ENCODE data around the gene UBE2E1.
"Not testable (repeated sequence)": the region's sequence is repeated elsewhere in the genome, so short reads cannot be mapped to it uniquely, and the experiment has no call there.

Gene UBE2E1

DNA sequence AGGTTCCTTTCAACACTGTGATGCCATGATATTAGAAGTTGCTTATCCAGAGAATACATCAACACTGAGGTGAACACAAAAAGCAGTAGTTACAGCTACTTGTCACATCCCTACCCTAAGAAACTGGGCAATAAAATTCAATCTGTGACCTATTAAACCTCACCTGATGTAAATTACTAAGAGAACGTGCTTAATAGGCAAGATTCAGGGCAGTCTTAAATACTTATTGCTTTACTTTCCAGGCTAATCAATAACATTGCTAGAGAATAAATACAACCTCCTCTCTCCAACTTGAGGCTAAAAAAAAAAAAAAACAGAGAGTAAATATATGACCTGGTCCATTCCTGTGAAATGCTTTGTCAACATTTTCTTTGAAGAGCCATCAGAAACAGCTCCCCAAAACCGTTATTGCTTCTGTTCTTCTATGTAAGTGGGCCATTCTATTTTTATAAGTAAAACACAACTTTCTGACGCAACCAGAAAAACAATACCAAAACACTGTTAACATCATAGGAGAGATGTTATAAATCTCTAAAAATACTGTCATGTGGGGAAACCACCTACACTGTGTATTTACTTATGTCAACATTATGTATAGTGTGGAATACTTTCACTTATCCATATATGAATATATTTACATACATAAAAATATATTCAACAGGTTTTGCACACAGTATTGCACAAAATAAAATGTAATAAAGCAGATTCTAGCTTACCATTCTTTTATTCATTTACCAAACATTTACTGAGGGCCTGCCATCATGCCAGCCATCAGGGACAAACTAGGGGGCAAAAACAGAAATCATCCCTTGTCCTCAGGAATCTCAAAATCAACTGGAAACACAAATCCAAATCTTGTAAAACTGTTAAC, 108.4 kb downstream of the UBE2E1 start:
- H3K4ac ChIP-seq (ENCODE audit: low read depth, low read length) = no peak overlapping the region
- H3K36me3 ChIP-seq (ENCODE audit: control insufficient read depth, insufficient read depth, low read length) = peaks cover 2% of the 10 kb centered on the region
- no peak overlapping the region for H3K18ac ChIP-seq (ENCODE audit: low read length)
- DNase-seq = no peak
- no peak overlapping the region for H3K23ac ChIP-seq (ENCODE audit: low read length)
- no peaks in the 10 kb centered on the region for H3K27me3 ChIP-seq (ENCODE audit: insufficient read depth, low read length, poor library complexity)
- no peak overlapping the region for H2BK15ac ChIP-seq (replicated peaks; ENCODE audit: low read depth)
- no peak overlapping the region for H3K27ac ChIP-seq (ENCODE audit: low read depth, low read length)
- H2BK5ac ChIP-seq (ENCODE audit: low read length) = no peak overlapping the region
- WGBS (ENCODE audit: extremely low coverage, insufficient coverage, low lambda C conversion rate) = no CpG with 5 or more reads among the region's 3 CpGs
- no peak overlapping the region for H3K9ac ChIP-seq (ENCODE audit: low read length)
- H3K4me2 ChIP-seq (ENCODE audit: low read length) = no peak overlapping the region
- no peak overlapping the region for H4K5ac ChIP-seq (ENCODE audit: low read length)
- peaks cover 3% of the 10 kb centered on the region for H3K79me1 ChIP-seq (ENCODE audit: low read length)
- H3K79me2 ChIP-seq (ENCODE audit: control insufficient read depth, insufficient read depth, low read length) = peaks cover 23% of the 10 kb centered on the region
- H3K4me1 ChIP-seq (ENCODE audit: control insufficient read depth, low read depth, low read length) = peaks cover 2% of the 10 kb centered on the region
- no peak overlapping the region for H2BK120ac ChIP-seq (ENCODE audit: low read depth, low read length)
- no peak overlapping the region for H4K8ac ChIP-seq (ENCODE audit: low read depth, low read length)
- no peak overlapping the region for H3K4me3 ChIP-seq (ENCODE audit: low read length)
- H2AK5ac ChIP-seq (ENCODE audit: low read length) = no peak overlapping the region
- H3K56ac ChIP-seq (ENCODE audit: low read length) = no peak overlapping the region

DNA sequence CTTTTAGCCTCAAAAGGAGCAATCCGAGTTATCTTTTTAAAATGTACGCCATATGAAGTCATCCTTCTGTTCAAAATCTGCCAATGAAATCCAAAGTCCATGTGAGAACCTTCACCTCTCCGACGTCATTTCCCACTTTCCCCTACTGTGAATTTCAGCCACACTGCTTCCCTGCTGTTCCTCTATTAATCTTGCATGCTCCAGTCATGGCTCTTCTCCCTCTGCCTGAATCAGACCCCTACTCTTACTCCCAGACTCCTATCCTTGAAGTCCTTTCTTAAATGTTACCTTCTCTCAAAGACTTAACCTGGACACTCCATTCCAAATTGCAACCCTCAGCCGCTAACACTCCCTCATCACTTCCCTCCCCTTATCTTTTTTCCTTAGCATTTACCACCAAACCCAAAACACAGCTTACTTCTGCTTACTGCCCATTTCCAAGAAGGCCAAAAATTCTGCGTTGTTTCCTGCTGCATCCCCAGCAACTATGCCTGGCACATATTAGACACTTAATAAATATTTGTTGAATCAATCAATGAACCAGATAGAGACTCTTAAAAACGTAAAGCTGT, 109.9 kb downstream of the UBE2E1 start:
- Histone ChIP-seq H3K27ac (ENCODE audit: low read depth, low read length) (no peak overlapping the region), H3K23ac (ENCODE audit: low read length) (no peak overlapping the region), H3K4ac (ENCODE audit: low read depth, low read length) (no peak overlapping the region), H2AK5ac (ENCODE audit: low read length) (no peak overlapping the region), H3K4me1 (ENCODE audit: control insufficient read depth, low read depth, low read length) (peaks cover 2% of the 10 kb centered on the region), H3K9ac (ENCODE audit: low read length) (peak overlapping the region; percentile 39), H3K36me3 (ENCODE audit: control insufficient read depth, insufficient read depth, low read length) (peaks cover 6% of the 10 kb centered on the region), H3K79me1 (ENCODE audit: low read length) (peaks cover 6% of the 10 kb centered on the region), H3K18ac (ENCODE audit: low read length) (no peak overlapping the region), H3K4me3 (ENCODE audit: low read length) (no peak overlapping the region), H4K8ac (ENCODE audit: low read depth, low read length) (no peak overlapping the region), H2BK120ac (ENCODE audit: low read depth, low read length) (no peak overlapping the region), H3K27me3 (ENCODE audit: insufficient read depth, low read length, poor library complexity) (no peaks in the 10 kb centered on the region), H2BK5ac (ENCODE audit: low read length) (no peak overlapping the region), H3K4me2 (ENCODE audit: low read length) (peak overlapping the region; percentile 25), H4K5ac (ENCODE audit: low read length) (no peak overlapping the region), H3K56ac (ENCODE audit: low read length) (peak overlapping the region; percentile 45), H3K79me2 (ENCODE audit: control insufficient read depth, insufficient read depth, low read length) (peaks cover 28% of the 10 kb centered on the region), H2BK15ac (replicated peaks; ENCODE audit: low read depth) (no peak overlapping the region)
- DNase-seq = no peak
- 100% methylated on average over 1 of the region's 7 CpGs for WGBS (ENCODE audit: extremely low coverage, insufficient coverage, low lambda C conversion rate)

DNA sequence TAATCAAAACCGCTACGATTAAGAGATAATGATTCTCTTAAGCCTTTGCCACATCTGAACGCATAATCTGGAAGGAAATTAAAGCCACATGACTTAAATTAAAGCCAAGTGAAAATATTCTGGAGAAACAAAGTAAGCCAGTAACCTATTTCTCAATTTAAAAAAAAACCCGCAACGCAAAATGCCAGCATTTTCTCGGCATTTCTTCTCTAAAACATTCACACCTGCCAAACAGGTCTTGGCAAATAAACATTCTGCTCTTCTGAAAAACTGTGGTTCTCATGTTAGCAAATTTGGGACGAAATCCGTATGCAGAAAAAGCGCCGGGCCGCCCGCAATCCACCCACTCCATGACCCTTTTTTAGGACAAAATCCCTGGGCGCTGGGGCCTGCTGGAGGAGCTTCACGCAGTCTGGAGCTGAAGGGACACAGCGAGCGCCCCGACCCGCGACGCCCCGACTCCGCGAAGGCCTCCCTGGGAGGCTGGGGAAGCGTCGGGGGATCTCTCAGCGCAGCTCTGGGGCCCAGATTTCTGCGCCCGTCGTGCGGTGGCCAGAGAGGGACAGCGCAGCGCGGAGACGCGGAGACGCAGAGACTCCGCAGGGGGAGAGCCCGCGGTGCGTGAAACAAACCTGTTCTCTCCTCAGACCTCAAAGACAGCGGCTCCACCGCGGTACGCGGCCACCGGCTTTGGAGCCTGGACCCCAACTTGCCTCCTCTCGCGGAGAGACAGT, 110.6 kb downstream of the UBE2E1 start:
- Histone ChIP-seq H3K27me3 (ENCODE audit: insufficient read depth, low read length, poor library complexity) (no peaks in the 10 kb centered on the region), H4K8ac (ENCODE audit: low read depth, low read length) (no peak overlapping the region), H3K18ac (ENCODE audit: low read length) (peak overlapping the region; percentile 45), H3K56ac (ENCODE audit: low read length) (peak overlapping the region; percentile 94), H3K4ac (ENCODE audit: low read depth, low read length) (no peak overlapping the region), H3K4me2 (ENCODE audit: low read length) (peak overlapping the region; percentile 70), H3K4me3 (ENCODE audit: low read length) (peak overlapping the region; percentile 80), H2BK120ac (ENCODE audit: low read depth, low read length) (no peak overlapping the region), H3K36me3 (ENCODE audit: control insufficient read depth, insufficient read depth, low read length) (peaks cover 6% of the 10 kb centered on the region), H2BK5ac (ENCODE audit: low read length) (no peak overlapping the region), H2BK15ac (replicated peaks; ENCODE audit: low read depth) (no peak overlapping the region), H3K79me2 (ENCODE audit: control insufficient read depth, insufficient read depth, low read length) (peaks cover 28% of the 10 kb centered on the region), H2AK5ac (ENCODE audit: low read length) (no peak overlapping the region), H3K27ac (ENCODE audit: low read depth, low read length) (peak overlapping the region; percentile 14), H3K9ac (ENCODE audit: low read length) (peak overlapping the region; percentile 91), H4K5ac (ENCODE audit: low read length) (no peak overlapping the region), H3K23ac (ENCODE audit: low read length) (no peak overlapping the region), H3K4me1 (ENCODE audit: control insufficient read depth, low read depth, low read length) (peaks cover 2% of the 10 kb centered on the region), H3K79me1 (ENCODE audit: low read length) (peaks cover 6% of the 10 kb centered on the region)
- DNase-seq = no peak
- WGBS (ENCODE audit: extremely low coverage, insufficient coverage, low lambda C conversion rate) = no CpG with 5 or more reads among the region's 48 CpGs

- Histone ChIP-seq H3K79me2 (ENCODE audit: control insufficient read depth, insufficient read depth, low read length) (peaks cover 28% of the 10 kb centered on the region), H3K9ac (ENCODE audit: low read length) (peak within 1 kb of the TSS; percentile 91), H3K4ac (ENCODE audit: low read depth, low read length) (peak within 1 kb of the TSS; percentile 95), H3K79me1 (ENCODE audit: low read length) (peaks cover 6% of the 10 kb centered on the region), H3K56ac (ENCODE audit: low read length) (peak within 1 kb of the TSS; percentile 99), H2AK5ac (ENCODE audit: low read length) (peak within 1 kb of the TSS; percentile 91), H3K36me3 (ENCODE audit: control insufficient read depth, insufficient read depth, low read length) (peaks cover 6% of the 10 kb centered on the region), H3K4me2 (ENCODE audit: low read length) (peak within 1 kb of the TSS; percentile 70), H3K23ac (ENCODE audit: low read length) (peak within 1 kb of the TSS; percentile 94), H4K5ac (ENCODE audit: low read length) (no peak within 1 kb of the TSS), H3K4me1 (ENCODE audit: control insufficient read depth, low read depth, low read length) (peaks cover 2% of the 10 kb centered on the region), H3K27me3 (ENCODE audit: insufficient read depth, low read length, poor library complexity) (no peaks in the 10 kb centered on the region), H3K18ac (ENCODE audit: low read length) (peak within 1 kb of the TSS; percentile 80), H2BK5ac (ENCODE audit: low read length) (peak within 1 kb of the TSS; percentile 71), H3K27ac (ENCODE audit: low read depth, low read length) (peak within 1 kb of the TSS; percentile 42), H3K4me3 (ENCODE audit: low read length) (peak within 1 kb of the TSS; percentile 80), H2BK120ac (ENCODE audit: low read depth, low read length) (no peak within 1 kb of the TSS), H2BK15ac (replicated peaks; ENCODE audit: low read depth) (no peak within 1 kb of the TSS), H4K8ac (ENCODE audit: low read depth, low read length) (no peak within 1 kb of the TSS)
- no CpG with 5 or more reads among the region's 64 CpGs for WGBS (ENCODE audit: extremely low coverage, insufficient coverage, low lambda C conversion rate)
- peak; percentile 99 for DNase-seq
Observed at GRCh38 chr3:23916886-23917678, 111.3 kb downstream of the UBE2E1 start, which contains the start of the genes NKIRAS1 and RPL15. Gene NKIRAS1 (minus strand): TSS chr3:23916990. CDS start chr3:23910904, 6,086 bp downstream. Gene RPL15 (plus strand): TSS chr3:23917132. CDS start chr3:23917860, 728 bp downstream.

- not testable (repeated sequence) for H4K5ac ChIP-seq (ENCODE audit: low read length); DNase-seq; H3K27me3 ChIP-seq (ENCODE audit: insufficient read depth, low read length, poor library complexity); H2BK15ac ChIP-seq (replicated peaks; ENCODE audit: low read depth); H2BK120ac ChIP-seq (ENCODE audit: low read depth, low read length); H3K79me1 ChIP-seq (ENCODE audit: low read length); H3K4me1 ChIP-seq (ENCODE audit: control insufficient read depth, low read depth, low read length); H3K36me3 ChIP-seq (ENCODE audit: control insufficient read depth, insufficient read depth, low read length); H4K8ac ChIP-seq (ENCODE audit: low read depth, low read length)
- H3K56ac ChIP-seq (ENCODE audit: low read length) = peak overlapping the region; percentile 99
- no CpG with 5 or more reads among the region's 21 CpGs for WGBS (ENCODE audit: extremely low coverage, insufficient coverage, low lambda C conversion rate)
- peak overlapping the region; percentile 87 for H3K9ac ChIP-seq (ENCODE audit: low read length)
- peak overlapping the region; percentile 91 for H2AK5ac ChIP-seq (ENCODE audit: low read length)
- H3K4ac ChIP-seq (ENCODE audit: low read depth, low read length) = peak overlapping the region; percentile 95
- H3K4me3 ChIP-seq (ENCODE audit: low read length) = peak overlapping the region; percentile 70
- H3K23ac ChIP-seq (ENCODE audit: low read length) = peak overlapping the region; percentile 94
- H3K4me2 ChIP-seq (ENCODE audit: low read length) = peak overlapping the region; percentile 70
- peak overlapping the region; percentile 71 for H2BK5ac ChIP-seq (ENCODE audit: low read length)
- peak overlapping the region; percentile 80 for H3K18ac ChIP-seq (ENCODE audit: low read length)
- H3K79me2 ChIP-seq (ENCODE audit: control insufficient read depth, insufficient read depth, low read length) = peaks cover 28% of the 10 kb centered on the region
- peak overlapping the region; percentile 42 for H3K27ac ChIP-seq (ENCODE audit: low read depth, low read length)
Observed at GRCh38 chr3:23917679-23918303, 112.0 kb downstream of the UBE2E1 start.

Data from mesendoderm (in vitro differentiated cells).